Vagina (tissue), 2 donors: Measurements from ENCODE around the gene DNAAF2.

ENCODE experiments used
- CTCF ChIP-seq, 3 experiments: fragments of 450-650 bp in 2 of 3; fragments of 200-600 bp in 1 of 3; sonication (generic) in 1 of 3; IDR thresholded peaks; one replicate each; pipeline ENCODE4 v1.5.1; 2017 to 2019; ENCODE audit warnings: antibody characterized with exemption in 3 of 3, mild to moderate bottlenecking in 2 of 3, moderate library complexity in 2 of 3
- POLR2A ChIP-seq, 2 donors: fragments of 450-650 bp; IDR thresholded peaks; one replicate each; pipeline ENCODE4 v1.6.1; 2017; ENCODE audit warnings: antibody characterized with exemption in 2 of 2, mild to moderate bottlenecking in 2 of 2, moderate library complexity in 2 of 2
- POLR2AphosphoS5 ChIP-seq, 2 donors: sonication (generic); formaldehyde crosslinking; IDR thresholded peaks; one replicate each; pipeline ENCODE4 v1.9.0; 2017; ENCODE audit warnings: antibody characterized with exemption in 2 of 2, mild to moderate bottlenecking in 2 of 2, low read depth in 1 of 2; ENCODE audit not compliant: insufficient read depth in 1 of 2

- no peak for TF ChIP-seq CTCF (IDR thresholded peaks at IDR 0.05)
- no peak for TF ChIP-seq POLR2A (IDR thresholded peaks at IDR 0.05)
- no peak for TF ChIP-seq POLR2AphosphoS5 (IDR thresholded peaks at IDR 0.05; ENCODE audit: insufficient read depth in 1 of 2, low read depth in 1 of 2)
Measured at GRCh38 chr14:49579841-49580240, 55.2 kb downstream of the DNAAF2 start.
